GM21526 (cell line): ENCODE measurements around the gene IKZF3.
"Not testable (repeated sequence)": the region's sequence is repeated elsewhere in the genome, so short reads cannot be mapped to it uniquely, and the experiment has no call there.

Experiments
- ATAC-seq: cut with Tn5 transposase; IDR thresholded peaks from one replicate; pipeline ENCODE4 v1.9.1; 2021; ENCODE audit warnings: moderate library complexity; ENCODE audit not compliant: unreplicated experiment, low FRiP score

Gene IKZF3

GRCh38 chr17:39863244-39863917 lies 731 bp downstream of the IKZF3 start:
- no peak for ATAC-seq

GRCh38 chr17:39861235-39861634 lies 2.9 kb downstream of the IKZF3 start:
- no peak for ATAC-seq

DNA sequence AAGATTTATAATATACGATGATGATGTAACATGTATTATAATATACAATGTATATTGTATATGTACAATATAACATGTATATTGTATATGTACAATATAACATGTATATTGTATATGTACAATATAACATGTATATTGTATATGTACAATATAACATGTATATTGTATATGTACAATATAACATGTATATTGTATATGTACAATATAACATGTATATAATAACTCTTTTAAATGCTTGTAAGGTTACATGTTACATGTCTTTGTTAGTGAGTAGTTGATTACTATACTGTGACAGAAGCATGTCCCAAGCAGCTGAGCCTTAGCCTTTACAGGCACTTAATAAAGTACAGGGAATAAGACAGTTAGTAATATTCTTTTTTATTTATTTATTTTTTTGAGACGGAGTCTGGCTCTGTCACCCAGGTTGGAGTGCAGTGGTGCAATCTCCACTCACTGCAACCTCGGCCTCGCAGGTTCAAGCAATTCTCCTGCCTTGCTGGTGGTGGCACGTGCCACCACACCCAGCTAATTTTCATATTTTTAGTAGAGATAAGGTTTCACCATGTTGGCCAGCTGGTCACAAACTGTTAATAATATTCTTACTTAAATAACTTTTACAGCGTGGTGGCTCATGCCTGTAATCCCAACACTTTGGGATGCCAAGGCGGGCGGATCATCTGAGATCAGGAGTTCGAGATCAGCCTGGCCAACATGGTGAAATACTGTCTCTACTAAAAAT lies 8.0 kb downstream of the IKZF3 start:
- not testable (repeated sequence) for ATAC-seq

DNA sequence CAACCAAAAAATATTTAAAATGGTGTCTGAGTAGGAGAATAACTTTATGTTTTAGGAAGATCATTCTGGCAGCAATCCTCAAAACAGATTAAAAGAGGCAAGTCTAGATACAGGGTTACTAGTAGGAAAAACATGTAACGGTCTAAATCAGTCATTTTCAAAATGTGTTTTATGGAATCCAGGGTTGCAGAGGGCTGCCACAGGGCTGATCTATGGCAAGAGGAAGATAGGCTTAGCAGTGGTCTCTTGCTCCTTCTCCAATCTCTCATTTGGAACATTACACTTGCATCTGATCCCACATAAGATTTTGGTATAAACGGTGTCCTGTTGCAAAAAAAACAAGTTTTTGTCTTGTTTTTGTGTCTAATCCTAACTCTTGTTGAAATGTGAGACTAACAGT lies 9.2 kb downstream of the IKZF3 start:
- ATAC-seq: no peak

DNA sequence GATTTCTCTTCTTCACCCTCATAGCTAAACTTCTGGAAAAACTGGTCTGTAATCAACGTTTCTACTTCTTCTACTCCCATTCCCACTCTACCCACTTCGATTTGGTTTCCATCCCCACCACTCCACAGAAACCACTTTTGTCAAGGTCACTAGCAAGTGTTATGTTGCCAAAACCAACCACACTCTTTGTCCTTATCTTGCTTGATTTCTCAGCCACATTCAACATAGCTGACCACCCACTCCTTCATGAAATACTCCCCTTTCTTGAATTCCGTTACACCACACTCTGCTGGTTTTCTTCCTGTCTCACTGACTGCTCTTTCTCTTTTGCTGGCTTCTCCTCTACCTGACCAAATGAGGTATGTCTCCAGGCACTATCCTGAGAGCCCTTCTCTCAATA lies 11.9 kb downstream of the IKZF3 start:
- no peak for ATAC-seq

DNA sequence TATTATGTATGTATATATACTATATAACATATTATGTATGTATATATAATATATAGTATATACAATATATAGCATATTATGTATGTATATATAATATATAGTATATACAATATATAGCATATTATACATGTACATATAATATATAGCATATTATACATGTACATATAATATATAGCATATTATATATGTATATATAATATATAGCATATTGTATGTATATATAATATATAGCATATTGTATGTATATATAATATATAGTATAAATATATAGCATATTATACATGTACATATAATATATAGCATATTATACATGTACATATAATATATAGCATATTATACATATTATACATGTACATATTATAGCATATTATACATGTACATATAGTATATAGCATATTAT lies 13.9 kb downstream of the IKZF3 start:
- not testable (repeated sequence) for ATAC-seq

- no peak for ATAC-seq
Observed at GRCh38 chr17:39848600-39848999, 15.5 kb downstream of the IKZF3 start.

GRCh38 chr17:39846205-39846604 lies 17.9 kb downstream of the IKZF3 start:
- ATAC-seq: no peak

- no peak for ATAC-seq
Observed at GRCh38 chr17:39845052-39845846, 18.9 kb downstream of the IKZF3 start.

DNA sequence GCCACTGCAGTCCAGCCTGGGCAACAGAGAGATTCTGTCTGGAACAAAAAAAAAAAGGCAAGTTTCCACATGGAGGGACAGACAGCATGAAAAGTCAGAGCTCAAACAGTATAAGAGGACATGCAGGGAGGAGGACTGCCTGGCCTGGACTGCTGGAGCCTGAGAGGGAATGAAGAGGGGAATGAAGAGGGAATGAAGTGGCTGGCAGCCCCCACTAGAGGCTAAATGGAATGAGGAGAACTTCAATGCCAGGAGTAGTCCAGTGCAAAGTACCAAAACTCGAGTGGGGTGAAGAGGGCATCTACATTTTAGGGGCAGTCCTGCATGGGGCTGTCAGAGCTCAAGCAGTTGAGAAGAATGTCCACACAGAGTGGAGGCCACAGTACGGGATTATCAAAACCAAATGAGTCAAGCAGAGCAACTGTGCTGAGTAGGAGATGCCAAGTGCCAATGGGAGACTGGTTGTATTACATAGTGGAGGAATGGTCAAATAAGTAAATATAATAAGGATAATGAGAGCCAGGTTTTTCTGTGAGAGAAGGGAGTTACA lies 22.9 kb downstream of the IKZF3 start:
- ATAC-seq: no peak

- no peak for ATAC-seq
Observed at GRCh38 chr17:39838784-39839183, 25.3 kb downstream of the IKZF3 start.

- no peak for ATAC-seq
Observed at GRCh38 chr17:39838057-39838456, 26.1 kb downstream of the IKZF3 start.

- no peak for ATAC-seq
Observed at GRCh38 chr17:39836117-39836516, 28.0 kb downstream of the IKZF3 start.

- no peak for ATAC-seq
Observed at GRCh38 chr17:39835038-39835786, 28.9 kb downstream of the IKZF3 start.

DNA sequence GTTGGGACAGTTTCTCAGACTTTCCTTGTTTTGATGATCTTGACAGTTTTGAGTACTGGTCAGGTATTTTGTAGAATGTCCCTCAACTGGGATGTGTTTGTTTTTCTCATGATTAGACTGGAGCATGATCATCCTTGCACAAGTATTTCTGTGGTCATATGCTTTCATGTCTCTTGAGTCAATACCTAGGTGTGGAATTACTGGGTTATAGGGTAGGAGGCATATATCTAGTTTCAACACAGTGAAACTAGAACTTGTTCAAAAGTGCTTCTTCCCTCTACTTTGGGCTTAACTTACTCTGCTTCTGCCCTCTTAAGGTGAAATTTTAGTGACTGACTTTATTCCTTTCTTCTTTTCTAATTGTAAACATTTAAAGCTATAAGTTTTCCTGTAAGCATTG lies 30.1 kb downstream of the IKZF3 start:
- no peak for ATAC-seq

DNA sequence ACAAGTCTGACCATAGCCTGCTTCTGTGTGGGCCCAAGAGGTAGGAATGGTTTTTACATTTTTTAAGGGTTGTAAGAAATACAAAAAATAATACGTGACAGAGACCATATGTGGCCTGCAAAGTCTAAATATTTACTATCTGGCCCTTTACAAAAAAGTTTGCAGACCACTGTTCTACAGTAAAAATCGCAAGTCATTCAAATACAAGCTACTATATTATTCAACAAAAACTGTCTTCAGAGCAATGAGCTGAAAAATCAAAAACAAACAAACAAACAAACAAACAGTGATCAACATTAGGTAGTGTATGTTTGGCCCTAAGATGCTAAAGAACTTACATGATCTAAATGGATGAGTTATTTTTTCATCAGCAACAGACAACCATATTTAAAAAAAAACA lies 32.5 kb downstream of the IKZF3 start:
- no peak for ATAC-seq

- ATAC-seq: no peak
Observed at GRCh38 chr17:39828443-39828842, 35.7 kb downstream of the IKZF3 start.

GRCh38 chr17:39826334-39826733 lies 37.8 kb downstream of the IKZF3 start:
- no peak for ATAC-seq

GRCh38 chr17:39823407-39824054 lies 40.6 kb downstream of the IKZF3 start:
- no peak for ATAC-seq

- ATAC-seq: no peak
Observed at GRCh38 chr17:39822051-39822451, 42.1 kb downstream of the IKZF3 start.
